GM21367 (cell line): ENCODE results near the gene SCP2.
"Not testable (repeated sequence)": the region's sequence is repeated elsewhere in the genome, so short reads cannot be mapped to it uniquely, and the experiment has no call there.

ENCODE experiments used
- ATAC-seq: cut with Tn5 transposase; IDR thresholded peaks from one replicate; pipeline ENCODE4 v1.9.1; 2021; ENCODE audit not compliant: unreplicated experiment

SCP2 gene

DNA sequence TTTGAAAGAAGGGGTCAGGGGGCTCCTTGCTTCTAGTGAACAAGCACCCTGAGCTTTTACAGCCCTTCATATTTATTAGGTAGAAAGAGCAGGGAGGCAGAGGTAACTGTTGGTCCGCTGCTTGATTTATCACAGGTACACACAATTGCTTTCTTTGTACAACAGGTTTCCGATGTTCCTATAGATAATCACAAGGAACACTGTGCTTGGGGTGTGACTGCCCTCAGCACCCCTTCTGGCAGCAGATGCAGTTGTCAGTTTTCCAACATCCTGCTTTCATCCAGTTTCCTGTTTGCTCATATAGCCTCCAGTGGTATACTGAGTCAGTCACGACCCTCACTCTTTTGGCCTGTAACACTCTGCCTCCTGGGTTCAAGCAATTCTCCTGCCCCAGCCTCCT lies 40.6 kb downstream of the SCP2 start:
- no peak for ATAC-seq

DNA sequence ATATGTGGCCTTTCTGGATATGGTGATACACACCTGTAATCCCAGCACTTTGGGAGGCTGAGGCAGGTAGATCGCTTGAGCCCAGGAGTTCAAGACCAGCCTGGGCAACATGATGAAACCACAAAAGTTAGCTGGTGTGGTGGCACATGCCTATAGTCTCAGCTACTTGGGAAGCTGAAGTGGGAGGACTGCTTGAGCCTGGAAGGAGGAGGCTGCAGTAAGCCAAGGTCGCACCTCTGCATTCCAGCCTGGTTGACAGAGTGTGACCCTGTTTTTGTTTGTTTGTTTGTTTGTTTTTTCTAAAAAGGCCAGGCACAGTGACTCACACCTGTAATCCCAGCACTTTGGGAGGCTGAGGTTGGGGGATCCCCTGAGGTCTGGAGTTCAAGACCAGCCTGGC lies 42.2 kb downstream of the SCP2 start:
- not testable (repeated sequence) for ATAC-seq

- ATAC-seq: no peak
Measured at GRCh38 chr1:52970149-52970548, 43.1 kb downstream of the SCP2 start.

- ATAC-seq: no peak
Measured at GRCh38 chr1:52973841-52974240, 46.8 kb downstream of the SCP2 start.

DNA sequence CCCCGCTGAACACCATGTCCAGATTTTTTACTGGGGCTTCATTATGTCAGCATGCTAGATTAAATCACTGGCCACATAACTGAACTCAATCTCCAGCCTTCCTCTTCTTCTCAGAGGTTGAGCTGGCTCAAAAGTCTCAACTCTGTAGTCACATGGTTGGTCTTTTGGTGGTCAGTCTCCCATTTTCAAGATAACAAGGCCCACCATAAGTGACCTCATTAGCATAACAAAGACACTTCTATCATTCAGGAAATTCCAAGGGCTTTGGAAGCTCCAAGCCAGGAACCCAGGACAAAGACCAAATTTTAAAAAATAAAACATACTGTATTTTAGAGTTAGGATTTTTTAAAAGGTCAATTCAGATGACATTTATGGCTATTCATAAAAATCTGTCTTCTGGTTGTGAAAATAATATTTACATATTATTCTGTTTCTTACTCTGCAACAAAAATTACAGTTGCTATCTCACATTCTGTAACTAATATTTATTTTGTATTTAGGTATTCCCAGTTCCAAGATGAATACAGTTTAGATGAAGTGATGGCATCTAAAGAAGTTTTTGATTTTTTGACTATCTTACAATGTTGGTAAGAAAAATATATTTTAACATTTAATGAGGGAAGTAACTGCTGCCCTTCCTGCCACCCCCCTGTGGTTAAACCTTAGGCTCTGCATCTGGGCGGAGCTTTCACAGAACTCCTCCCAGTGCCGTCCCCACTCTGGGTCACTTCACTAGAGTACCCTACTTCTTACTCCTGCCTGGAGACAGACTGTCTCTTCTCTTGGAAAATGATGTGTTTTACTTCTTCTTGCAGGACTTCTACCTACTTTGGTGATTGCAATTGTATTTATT lies 49.3 kb downstream of the SCP2 start:
- no peak for ATAC-seq

GRCh38 chr1:52978045-52978444 lies 51.0 kb downstream of the SCP2 start:
- ATAC-seq: no peak

GRCh38 chr1:52992733-52993132 lies 65.7 kb downstream of the SCP2 start:
- not testable (repeated sequence) for ATAC-seq

DNA sequence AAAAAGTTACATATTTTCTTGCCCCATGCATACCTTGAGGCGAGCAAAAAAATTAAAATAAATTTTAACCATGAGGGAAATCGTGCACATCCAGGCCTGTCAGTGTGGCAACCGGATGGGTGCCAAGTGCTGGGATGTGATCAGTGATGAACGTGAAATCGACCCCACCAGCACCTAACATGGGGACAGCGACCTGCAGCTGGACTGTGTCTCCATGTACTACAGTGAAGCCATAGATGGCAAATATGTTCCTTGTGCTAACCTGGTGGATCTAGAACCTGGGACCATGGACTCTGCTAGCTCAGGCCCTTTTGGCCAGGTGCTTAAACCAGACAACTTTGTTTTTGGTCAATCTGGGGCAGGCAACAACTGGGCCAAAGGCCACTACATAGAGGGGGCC lies 67.6 kb downstream of the SCP2 start:
- no peak for ATAC-seq

DNA sequence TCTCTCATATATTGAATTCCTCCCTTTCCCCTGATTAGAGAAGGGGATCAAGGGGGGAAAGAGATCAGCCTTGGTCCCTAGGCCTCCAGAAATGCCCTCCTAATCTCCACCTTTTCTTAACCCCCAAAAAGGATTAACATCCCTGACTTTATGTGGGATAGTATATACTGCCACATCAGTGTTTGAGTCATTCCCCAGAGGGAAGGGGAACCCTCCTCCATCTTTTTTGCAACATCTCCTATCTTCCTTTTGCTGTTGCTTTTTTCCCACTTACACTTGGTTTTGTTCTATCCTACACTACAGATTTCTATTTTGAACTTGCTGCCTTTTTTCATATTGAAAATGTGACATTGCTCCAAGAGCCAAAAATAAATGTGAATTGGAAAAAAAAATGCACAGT lies 69.6 kb downstream of the SCP2 start:
- no peak for ATAC-seq

DNA sequence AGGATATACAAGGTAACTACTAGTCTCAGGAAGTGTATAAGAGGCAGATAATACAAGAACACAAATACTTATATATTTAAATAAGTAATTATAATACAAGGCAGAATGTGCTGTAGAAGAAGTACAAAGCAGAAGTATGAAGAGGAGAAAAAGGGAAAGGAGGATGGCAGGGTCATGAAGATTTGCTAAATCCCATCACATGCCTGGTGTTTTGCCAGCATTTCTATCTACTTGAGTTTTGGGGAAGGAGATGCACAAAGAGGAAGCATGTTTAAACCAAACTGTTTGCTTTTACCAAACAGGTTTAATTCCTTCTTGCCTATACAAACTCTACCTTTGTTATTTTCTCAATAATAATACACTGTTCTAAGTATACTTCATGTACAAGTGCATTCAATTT lies 74.1 kb downstream of the SCP2 start:
- ATAC-seq: no peak

GRCh38 chr1:53006612-53007011 lies 79.5 kb downstream of the SCP2 start:
- not testable (repeated sequence) for ATAC-seq

- ATAC-seq: not testable (repeated sequence)
Measured at GRCh38 chr1:53010247-53010646, 83.2 kb downstream of the SCP2 start.

- no peak for ATAC-seq
Measured at GRCh38 chr1:53011175-53011574, 84.1 kb downstream of the SCP2 start.

DNA sequence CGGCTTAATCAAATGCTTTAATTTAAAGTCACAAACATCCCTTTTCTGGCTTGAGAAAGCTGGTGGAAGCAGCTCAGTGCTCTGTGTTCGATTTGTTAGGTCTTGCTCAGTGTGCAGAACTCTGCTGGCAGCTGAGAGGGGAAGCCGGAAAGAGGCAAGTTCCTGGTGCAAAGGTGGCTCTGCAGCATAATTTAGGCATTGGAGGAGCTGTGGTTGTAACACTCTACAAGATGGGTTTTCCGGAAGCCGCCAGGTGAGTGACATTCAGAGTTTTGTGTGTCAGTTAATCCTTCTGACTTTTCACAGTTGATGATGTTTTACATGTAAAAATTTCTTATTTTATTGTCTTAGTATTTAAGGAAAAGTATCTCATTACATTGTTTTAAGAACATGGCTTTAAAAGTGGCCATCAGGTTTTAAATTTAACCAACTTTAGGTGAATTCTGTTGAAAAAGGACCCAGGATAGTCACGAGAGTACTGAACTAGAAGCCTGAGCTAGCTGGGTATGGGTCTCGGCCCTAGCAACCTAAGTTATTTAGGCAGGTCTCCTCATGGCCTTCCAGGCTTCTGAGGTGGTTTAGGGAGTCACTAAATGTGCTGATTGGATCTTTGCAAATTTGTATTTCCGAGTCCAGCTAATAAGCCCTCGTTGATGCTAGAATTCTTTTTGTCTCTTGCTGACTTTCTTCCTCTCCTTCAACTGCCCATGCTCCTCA lies 87.9 kb downstream of the SCP2 start:
- ATAC-seq: peak; percentile 84

- no peak for ATAC-seq
Measured at GRCh38 chr1:53015508-53015860, 88.4 kb downstream of the SCP2 start.

DNA sequence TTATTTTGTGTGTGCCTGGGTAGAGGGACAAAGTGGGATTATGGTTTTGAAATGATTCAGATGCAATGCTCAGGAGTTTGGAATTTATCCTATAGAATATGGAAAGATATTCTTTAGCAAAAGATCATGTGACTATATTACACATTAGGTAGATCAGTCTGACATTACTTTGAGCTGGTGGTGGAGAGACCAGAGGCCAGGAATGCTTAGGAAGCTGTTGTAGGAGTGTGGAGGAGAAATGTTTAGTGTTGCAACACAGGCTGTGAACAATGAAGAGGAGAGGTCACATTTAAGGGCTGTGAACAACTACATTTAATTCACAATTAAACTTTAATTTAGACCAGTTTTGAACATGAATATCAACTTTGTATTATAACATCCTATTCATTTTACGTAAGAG lies 89.6 kb downstream of the SCP2 start:
- ATAC-seq: no peak

GRCh38 chr1:53020588-53020987 lies 93.5 kb downstream of the SCP2 start:
- ATAC-seq: no peak

GRCh38 chr1:53022179-53022578 lies 95.1 kb downstream of the SCP2 start:
- ATAC-seq: no peak

DNA sequence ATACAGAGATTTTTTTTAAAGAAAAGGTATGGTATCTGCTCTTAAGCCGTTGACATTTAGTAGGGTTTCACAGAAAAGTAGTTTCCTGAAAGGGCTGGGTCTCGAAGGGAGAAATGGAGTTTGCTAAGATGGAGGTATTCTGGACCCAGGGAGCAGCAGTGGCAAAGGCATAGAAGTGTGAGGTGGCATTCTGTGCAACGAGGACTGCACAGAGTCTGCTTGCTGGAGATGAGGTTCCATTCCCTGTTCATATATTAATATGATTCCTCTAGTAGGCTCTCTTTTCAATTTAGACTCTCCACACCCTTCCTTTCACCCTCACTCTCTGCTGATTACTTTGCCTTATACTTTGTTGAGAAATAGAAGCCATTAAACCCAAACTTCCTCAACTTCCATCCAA lies 96.5 kb downstream of the SCP2 start:
- no peak for ATAC-seq

GRCh38 chr1:53024117-53024516 lies 97.0 kb downstream of the SCP2 start:
- ATAC-seq: no peak

DNA sequence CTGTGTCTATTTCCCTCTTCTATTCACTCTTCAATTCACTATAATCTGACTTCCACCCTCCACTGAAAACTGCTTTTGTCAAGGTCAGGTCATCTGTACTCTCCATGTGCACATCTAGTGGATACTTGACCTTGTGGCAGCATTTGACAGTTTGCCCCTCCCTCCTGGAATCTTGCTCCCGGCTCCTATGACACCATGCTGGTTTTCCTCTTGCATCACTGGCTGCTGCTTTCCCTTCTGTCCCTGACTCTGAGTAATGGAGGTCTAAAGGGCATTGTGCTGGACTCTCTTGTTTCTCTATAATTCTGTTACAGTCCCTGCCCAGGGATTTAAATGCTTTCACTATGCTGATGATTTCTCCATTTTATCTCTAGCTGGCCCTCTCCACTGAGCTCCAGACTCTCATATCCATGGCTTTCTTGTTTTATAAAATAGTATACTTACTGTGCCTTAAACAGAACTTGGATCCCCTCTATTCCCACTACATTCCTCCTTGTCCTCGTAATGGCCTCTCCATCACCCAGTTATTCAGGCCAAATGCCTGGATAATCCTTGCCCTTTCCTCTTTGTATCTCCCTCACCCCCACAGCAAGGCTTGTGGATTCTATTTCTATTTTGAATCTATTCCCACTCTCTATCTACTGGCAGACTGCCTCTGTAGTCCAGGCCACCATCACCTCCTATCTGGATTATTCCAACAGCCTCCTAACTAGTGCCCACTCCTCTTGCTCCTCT lies 98.1 kb downstream of the SCP2 start:
- no peak for ATAC-seq

GRCh38 chr1:53025769-53026112 lies 98.7 kb downstream of the SCP2 start:
- ATAC-seq: no peak
